BE2C (cell line): ENCODE data around the gene CIZ1.

Experiments used
- DNase-seq: peaks from one replicate; pipeline ENCODE4 v3.0.0-alpha.2; 2020
- H3K27me3 ChIP-seq: fragments of 250-450 bp; sonication (Bioruptor Pico); 2 replicates; pipeline ENCODE4 v1.5.1; 2020; ENCODE audit warnings: mild to moderate bottlenecking
- H3K36me3 ChIP-seq: fragments of 250-450 bp; sonication (Bioruptor Pico); 2 replicates; pipeline ENCODE4 v1.5.1; 2020; ENCODE audit warnings: mild to moderate bottlenecking
- H3K4me1 ChIP-seq: fragments of 250-450 bp; sonication (Bioruptor Pico); 2 replicates; pipeline ENCODE4 v1.5.1; 2020
- H3K4me3 ChIP-seq: 2 replicates; pipeline ENCODE4 v1.5.1; 2011; ENCODE audit warnings: low read depth, low read length
- H3K9me3 ChIP-seq: fragments of 250-450 bp; sonication (Bioruptor Pico); 2 replicates; pipeline ENCODE4 v1.5.1; 2020
- TF ChIP-seq, protein P1 (sequence below): IDR thresholded peaks from 2 replicates; pipeline ENCODE4 v1.5.1; 2012; ENCODE audit warnings: mild to moderate bottlenecking, low read depth, low read length

The CIZ1 gene

DNA sequence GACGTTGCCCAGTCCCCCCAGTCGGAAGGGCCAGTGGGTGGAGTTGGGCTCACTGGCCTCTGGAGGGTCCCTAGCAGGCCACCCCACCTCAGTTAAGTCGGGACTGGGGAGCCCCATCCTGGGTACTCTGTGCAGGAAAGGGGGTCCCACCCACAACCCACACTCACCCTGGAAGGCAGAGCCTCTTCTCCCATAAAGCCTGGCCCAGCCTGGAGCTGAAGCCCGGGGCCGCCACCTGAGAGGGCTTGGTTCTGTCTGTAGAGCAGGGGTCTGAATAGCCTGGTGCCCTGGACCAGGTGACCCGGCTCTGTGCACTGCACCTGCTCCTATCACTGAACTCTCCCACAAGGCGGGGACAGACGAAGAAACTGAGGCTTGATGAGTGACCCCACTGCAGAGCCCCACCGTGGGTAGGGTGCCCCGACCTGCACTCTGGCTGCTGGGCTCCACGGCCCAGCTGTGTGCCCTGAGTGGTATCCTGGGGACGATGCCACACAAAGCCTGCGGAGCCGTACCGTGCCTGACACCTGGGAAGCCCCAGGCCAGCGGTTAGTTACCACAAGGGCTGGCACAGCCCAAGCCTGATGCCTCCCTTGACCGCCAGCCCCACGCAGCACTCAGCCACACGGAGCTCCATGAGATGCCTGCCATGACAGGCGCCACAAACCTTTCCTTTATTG lies 71.2 kb downstream of the CIZ1 start:
- Histone ChIP-seq H3K36me3 (peaks cover 43% of the 10 kb centered on the region), H3K4me3 (no peak overlapping the region), H3K9me3 (no peaks in the 10 kb centered on the region), H3K4me1 (peaks cover 9% of the 10 kb centered on the region), H3K27me3 (no peaks in the 10 kb centered on the region)
- peak; percentile 24 for DNase-seq
- TF ChIP-seq, protein P1, sequence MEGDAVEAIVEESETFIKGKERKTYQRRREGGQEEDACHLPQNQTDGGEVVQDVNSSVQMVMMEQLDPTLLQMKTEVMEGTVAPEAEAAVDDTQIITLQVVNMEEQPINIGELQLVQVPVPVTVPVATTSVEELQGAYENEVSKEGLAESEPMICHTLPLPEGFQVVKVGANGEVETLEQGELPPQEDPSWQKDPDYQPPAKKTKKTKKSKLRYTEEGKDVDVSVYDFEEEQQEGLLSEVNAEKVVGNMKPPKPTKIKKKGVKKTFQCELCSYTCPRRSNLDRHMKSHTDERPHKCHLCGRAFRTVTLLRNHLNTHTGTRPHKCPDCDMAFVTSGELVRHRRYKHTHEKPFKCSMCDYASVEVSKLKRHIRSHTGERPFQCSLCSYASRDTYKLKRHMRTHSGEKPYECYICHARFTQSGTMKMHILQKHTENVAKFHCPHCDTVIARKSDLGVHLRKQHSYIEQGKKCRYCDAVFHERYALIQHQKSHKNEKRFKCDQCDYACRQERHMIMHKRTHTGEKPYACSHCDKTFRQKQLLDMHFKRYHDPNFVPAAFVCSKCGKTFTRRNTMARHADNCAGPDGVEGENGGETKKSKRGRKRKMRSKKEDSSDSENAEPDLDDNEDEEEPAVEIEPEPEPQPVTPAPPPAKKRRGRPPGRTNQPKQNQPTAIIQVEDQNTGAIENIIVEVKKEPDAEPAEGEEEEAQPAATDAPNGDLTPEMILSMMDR, result no peak

DNA sequence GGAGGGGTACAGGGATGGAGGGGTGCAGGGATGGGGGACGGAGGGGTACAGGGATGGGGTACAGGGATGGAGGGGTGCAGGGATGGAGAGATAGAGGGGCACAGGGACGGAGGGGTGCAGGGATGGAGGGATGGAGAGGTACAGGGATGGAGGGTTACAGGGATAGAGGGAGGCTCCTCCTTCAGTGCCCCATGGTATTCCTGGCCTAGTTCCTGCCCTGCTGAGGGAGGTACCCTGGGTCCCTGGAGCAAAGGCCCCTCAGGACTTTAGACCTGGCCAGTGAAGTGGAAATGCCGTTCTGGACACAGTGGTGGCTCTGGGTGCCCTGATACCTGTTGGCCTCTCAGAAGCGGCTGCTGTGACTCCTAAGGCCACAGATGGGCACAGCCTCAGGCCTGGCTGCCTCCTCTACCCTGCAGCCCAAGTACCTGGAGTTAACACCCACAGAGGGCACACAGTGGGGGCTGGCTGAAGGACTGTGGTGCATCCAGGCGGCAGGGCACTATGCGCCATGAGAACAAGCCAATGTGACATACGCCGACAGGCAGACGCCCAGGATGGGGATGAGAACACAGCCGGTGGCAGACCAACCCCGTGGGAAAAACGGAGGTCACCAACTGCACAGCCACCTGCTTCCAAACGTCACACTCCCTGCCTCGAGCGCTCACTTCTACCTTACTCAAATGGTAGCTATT lies 72.3 kb downstream of the CIZ1 start:
- H3K36me3 ChIP-seq, result peaks cover 36% of the 10 kb centered on the region
- no peaks in the 10 kb centered on the region for H3K27me3 ChIP-seq
- TF ChIP-seq, protein P1, result no peak
- H3K4me1 ChIP-seq, result peaks cover 9% of the 10 kb centered on the region
- peak; percentile 32 for DNase-seq
- H3K4me3 ChIP-seq, result no peak overlapping the region
- H3K9me3 ChIP-seq, result no peaks in the 10 kb centered on the region

- peaks cover 9% of the 10 kb centered on the region for H3K4me1 ChIP-seq
- peaks cover 30% of the 10 kb centered on the region for H3K36me3 ChIP-seq
- TF ChIP-seq, protein P1, result no peak
- no peaks in the 10 kb centered on the region for H3K9me3 ChIP-seq
- no peaks in the 10 kb centered on the region for H3K27me3 ChIP-seq
- peak; percentile 3 for DNase-seq
- no peak overlapping the region for H3K4me3 ChIP-seq
Measured at GRCh38 chr9:128118472-128118857, 72.9 kb downstream of the CIZ1 start.

GRCh38 chr9:128117613-128118471 lies 73.5 kb downstream of the CIZ1 start:
- no peaks in the 10 kb centered on the region for H3K9me3 ChIP-seq
- H3K4me1 ChIP-seq, result peaks cover 9% of the 10 kb centered on the region
- peak overlapping the region; percentile 1; the same call in 1 of the 2 replicates for H3K4me3 ChIP-seq
- peaks cover 27% of the 10 kb centered on the region for H3K36me3 ChIP-seq
- H3K27me3 ChIP-seq, result no peaks in the 10 kb centered on the region
- TF ChIP-seq, protein P1, result peak; percentile 100
- DNase-seq, result peak; percentile 96

DNA sequence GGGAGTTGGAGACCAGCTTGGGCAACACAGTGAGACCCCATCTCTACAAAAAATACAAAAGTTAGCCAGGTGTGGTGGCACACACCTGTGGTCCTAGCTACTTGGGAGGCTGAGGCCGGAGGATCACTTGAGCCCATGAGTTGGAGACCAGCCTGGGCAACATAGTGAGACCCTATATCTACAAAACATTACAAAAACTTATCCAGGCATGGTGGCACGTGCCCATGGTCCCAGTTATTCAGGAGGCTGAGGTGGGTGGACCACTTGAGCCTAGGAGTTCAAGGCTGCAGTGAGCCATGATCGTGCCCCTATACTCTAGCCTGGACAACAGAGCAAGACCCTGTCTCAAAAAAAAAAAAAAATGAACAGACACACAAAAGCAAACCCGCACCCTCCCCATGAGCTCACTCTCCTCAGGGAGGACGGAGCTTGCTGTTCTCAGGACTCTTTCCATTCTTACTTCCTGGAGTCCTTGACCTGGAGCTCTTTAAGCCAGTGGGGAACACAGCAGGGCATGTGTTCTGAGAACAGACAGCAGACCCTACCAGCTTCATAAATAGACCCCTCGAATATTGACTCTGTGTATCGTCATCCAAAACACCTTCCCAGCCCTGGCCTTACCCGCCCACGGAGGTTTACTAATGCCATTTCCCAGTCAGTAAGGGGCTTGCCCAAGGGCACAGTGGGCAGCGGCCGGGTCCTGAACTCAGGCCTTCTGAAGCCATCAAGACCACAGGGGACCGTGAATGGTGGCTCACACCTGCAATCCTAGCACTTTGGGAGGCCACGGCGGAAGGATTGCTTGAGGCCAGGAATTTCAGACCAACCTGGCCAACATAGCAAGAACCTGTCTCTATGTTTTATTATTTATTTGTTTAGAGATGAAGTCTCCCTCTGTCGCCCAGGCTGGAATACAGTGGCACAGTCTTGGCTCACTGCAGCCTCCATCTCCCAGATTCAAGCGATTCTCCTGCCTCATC lies 75.0 kb downstream of the CIZ1 start:
- H3K9me3 ChIP-seq, result no peaks in the 10 kb centered on the region
- peaks cover 14% of the 10 kb centered on the region for H3K36me3 ChIP-seq
- TF ChIP-seq, protein P1, result no peak
- peak; percentile 1 for DNase-seq
- peaks cover 8% of the 10 kb centered on the region for H3K4me1 ChIP-seq
- no peaks in the 10 kb centered on the region for H3K27me3 ChIP-seq
- H3K4me3 ChIP-seq, result no peak overlapping the region
